GM12874 (cell line): ENCODE data around the gene NCAM1.

Source experiments
- TF ChIP-seq, protein P1 (sequence below): IDR thresholded peaks from 2 replicates; pipeline ENCODE4 v1.5.1; 2011; ENCODE audit warnings: low read depth, mild to moderate bottlenecking, control low read depth, low read length, moderate library complexity; ENCODE audit not compliant: insufficient read depth

The NCAM1 gene

DNA sequence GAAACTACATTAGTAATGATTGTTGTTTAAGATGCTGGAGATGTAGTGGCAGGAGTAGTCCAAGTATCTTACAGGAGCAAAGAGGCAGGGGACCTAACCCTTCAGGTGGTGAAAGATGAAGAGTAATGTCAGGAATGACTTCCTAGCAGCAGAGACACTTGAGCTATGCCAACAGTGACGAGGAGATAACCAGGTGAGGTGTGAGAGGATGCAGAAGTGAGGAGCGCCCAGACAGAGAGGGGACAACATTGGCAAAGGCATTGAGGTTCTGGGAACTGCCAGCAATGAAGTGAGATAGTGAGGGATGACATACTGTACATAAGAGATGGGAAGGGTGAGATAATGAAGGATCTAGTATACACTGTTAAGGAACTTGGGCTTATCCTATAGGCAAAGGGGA is 95.8 kb downstream of the NCAM1 start:
- TF ChIP-seq, protein P1, sequence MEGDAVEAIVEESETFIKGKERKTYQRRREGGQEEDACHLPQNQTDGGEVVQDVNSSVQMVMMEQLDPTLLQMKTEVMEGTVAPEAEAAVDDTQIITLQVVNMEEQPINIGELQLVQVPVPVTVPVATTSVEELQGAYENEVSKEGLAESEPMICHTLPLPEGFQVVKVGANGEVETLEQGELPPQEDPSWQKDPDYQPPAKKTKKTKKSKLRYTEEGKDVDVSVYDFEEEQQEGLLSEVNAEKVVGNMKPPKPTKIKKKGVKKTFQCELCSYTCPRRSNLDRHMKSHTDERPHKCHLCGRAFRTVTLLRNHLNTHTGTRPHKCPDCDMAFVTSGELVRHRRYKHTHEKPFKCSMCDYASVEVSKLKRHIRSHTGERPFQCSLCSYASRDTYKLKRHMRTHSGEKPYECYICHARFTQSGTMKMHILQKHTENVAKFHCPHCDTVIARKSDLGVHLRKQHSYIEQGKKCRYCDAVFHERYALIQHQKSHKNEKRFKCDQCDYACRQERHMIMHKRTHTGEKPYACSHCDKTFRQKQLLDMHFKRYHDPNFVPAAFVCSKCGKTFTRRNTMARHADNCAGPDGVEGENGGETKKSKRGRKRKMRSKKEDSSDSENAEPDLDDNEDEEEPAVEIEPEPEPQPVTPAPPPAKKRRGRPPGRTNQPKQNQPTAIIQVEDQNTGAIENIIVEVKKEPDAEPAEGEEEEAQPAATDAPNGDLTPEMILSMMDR: no peak

DNA sequence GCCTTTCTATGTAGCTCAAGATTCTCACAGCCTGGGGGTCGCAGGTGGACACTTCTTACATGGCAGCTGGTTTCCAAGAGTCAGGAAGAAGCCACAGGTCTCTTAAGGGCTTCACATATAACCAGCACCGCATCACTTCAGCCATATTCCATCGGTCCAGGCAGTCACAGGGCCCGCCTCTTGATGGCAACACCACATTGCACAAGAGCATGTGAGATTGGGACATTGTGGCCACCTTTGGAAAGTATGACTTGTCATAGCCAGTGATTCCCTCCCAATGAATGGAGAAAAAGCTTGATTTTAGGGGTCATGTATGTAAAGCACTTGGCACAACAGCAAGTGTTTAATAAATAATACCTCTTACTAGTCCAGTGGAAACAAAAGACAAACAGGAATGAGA is 98.3 kb downstream of the NCAM1 start:
- TF ChIP-seq, protein P1: no peak

DNA sequence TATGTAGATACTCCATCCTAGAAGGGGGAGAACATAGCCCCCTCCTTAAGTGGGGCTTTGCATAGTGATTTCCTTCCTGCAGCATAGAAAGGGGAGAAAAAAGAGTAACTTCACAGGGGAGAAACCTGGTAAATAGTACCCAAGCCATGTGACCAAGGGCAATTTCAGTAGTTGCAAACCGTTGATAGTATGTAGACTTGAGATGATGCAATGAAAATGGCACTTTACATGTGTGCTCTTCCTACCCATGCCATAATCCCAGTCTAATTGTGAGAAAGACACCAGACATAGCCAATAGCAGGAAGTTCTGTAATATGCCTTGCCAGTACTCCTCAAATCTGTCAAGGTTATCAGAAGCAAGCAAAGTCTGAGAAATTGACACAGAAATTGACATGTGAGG is 104.1 kb downstream of the NCAM1 start:
- TF ChIP-seq, protein P1: no peak

DNA sequence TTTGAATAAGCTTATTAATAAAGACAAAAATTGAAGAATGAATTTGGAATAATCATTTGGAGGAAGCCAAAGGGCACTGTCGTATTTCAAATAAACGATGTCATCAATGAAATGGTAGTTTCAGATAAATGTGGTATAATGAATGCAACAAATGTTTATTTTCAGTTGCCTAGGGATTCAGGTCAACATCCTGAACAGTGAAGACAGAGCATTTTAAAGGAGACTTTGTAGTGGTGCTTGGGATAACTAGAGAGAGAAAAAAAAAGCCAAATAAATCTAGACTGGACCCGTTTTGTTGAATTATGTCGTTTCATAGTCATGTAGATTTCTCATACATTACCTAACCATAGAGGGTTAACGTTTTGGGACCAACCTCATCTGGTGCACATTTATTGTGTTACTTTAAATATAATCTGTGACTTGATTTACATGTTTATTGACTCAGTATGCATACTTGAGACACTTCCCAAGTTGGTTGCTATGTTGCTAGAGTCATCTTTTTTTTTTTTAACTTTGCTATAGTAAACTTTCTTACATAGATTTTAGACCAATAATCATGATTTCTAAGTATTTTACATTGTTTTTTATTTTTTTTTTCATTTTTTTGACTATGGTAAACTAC is 111.1 kb downstream of the NCAM1 start:
- TF ChIP-seq, protein P1: no peak

DNA sequence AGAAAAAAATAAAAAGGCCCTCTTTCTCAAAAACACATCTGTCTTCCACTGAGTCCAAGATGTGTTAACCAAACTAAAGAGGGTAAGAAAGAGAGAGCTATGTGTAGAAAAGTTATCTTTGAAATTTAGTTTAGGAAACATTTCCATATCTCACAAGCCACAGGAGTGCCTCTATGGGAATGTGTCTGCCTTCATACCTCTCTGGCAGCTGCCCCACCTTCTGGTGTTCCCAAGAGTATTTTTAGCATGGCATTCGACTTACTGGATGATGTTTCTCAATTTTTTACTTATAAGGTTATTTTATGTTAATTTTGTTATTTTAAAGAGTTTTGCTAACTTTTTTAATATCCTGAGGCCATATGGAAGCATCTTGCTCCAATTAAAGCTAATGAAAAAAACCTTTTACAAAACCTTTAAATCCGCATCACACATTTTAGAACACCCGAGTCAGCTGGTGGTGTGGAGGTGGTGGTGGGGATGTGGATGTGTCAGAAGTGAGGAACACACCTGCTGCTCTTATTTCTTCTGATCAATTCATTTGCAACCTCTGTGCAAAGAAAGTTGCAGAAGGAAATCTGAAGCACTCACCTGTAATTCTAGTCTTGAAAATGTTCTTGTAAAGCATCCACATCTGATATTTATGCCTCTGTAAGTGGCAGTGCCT is 112.2 kb downstream of the NCAM1 start:
- TF ChIP-seq, protein P1: no peak

DNA sequence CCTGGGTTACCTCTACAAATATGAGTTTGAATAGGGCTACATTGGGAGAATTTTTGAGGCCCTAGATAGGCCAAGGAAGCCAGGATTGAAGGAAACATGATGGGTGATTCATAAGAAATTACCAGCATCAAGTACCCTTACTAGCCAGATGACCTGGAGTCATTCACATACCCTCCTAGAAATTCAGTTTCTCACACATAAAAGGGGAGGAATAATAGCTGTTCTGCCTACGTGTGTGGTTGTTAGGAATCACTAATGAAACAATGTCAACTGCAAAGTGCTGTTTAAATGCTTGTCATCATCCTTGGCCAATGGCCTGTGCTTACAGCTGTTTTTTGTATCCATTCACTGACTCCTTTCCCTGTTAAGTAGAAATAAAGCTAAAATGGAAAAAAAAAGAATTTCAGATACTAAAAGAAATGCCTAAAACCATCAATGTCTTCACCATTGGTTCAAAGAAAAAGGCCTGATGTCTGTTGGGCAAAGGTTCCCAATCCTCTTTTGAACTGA is 114.4 kb downstream of the NCAM1 start:
- TF ChIP-seq, protein P1: no peak

DNA sequence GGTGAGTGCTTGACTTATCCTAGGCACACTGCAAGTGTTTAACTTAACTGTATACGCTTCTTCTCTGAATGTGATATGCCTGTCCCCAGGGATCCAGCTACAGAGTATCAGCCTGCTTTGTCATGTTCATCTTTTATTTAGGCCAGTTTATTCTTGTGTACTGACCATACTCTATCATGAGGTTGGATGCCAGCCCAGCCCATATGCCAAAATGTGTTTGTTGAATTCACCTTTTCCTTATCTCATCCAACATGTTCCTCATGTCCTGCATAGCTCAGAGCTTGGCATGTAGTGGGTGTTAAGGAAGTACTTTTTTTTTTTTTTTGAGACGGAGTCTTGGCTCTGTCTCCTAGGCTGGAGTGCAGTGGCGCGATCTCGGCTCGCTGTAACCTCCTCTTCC is 116.2 kb downstream of the NCAM1 start:
- TF ChIP-seq, protein P1: no peak
